BE2C (cell line): ENCODE data around the gene DPM3.
"Not testable (repeated sequence)": the region's sequence is repeated elsewhere in the genome, so short reads cannot be mapped to it uniquely, and the experiment has no call there.

Experiments used
- DNase-seq: peaks from one replicate; pipeline ENCODE4 v3.0.0-alpha.2; 2020
- H3K27me3 ChIP-seq: fragments of 250-450 bp; sonication (Bioruptor Pico); 2 replicates; pipeline ENCODE4 v1.5.1; 2020; ENCODE audit warnings: mild to moderate bottlenecking
- H3K36me3 ChIP-seq: fragments of 250-450 bp; sonication (Bioruptor Pico); 2 replicates; pipeline ENCODE4 v1.5.1; 2020; ENCODE audit warnings: mild to moderate bottlenecking
- H3K4me1 ChIP-seq: fragments of 250-450 bp; sonication (Bioruptor Pico); 2 replicates; pipeline ENCODE4 v1.5.1; 2020
- H3K4me3 ChIP-seq: 2 replicates; pipeline ENCODE4 v1.5.1; 2011; ENCODE audit warnings: low read depth, low read length
- H3K9me3 ChIP-seq: fragments of 250-450 bp; sonication (Bioruptor Pico); 2 replicates; pipeline ENCODE4 v1.5.1; 2020
- TF ChIP-seq, protein P1 (sequence below): IDR thresholded peaks from 2 replicates; pipeline ENCODE4 v1.5.1; 2012; ENCODE audit warnings: mild to moderate bottlenecking, low read depth, low read length

The DPM3 gene

DNA sequence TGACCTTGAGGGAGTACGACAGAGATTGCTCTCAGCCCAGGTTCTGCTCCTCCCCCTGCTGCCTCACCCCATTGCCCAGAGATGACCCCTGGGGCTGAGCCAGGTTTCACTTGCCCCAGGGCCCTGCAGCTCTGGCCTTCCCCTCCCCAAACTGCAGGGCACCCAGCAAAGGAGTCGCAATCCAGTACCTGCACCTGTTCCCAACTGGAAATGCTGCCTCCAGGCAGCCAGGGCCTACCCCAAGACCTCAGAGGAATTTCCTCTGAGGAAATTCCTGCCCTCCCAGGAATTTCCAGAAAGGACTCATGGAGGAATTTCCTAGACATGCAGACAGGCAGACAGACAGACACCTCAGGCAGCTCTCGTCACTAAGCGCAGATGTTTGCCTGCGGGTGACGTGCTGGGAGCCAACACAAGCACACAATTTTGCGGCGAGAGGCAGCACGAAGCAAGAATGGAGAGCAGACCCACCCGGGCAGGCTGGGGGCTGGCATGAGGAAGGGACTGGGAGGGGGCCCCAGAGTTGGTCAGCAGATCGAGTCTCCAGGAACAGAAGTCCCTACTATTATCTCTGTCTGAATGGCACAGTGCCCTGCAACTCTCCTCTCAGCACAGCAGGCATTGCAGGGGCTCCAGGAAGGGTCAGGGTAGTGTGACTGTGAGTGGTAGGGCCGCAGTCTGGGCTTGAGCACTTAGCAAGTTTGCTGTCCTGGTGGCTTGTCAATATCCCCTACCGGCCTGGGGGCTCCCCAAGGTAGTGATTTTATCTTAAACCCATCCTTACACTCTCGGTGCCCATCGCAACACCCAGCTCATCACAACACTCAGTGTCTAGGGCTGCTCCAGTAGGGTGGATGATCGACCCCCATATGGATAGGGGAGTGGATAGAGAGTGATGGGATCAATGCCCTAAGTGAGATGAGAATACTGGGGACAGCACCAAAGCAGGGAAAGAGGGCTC, 15.5 kb downstream of the DPM3 start:
- no peak for DNase-seq
- TF ChIP-seq, protein P1, sequence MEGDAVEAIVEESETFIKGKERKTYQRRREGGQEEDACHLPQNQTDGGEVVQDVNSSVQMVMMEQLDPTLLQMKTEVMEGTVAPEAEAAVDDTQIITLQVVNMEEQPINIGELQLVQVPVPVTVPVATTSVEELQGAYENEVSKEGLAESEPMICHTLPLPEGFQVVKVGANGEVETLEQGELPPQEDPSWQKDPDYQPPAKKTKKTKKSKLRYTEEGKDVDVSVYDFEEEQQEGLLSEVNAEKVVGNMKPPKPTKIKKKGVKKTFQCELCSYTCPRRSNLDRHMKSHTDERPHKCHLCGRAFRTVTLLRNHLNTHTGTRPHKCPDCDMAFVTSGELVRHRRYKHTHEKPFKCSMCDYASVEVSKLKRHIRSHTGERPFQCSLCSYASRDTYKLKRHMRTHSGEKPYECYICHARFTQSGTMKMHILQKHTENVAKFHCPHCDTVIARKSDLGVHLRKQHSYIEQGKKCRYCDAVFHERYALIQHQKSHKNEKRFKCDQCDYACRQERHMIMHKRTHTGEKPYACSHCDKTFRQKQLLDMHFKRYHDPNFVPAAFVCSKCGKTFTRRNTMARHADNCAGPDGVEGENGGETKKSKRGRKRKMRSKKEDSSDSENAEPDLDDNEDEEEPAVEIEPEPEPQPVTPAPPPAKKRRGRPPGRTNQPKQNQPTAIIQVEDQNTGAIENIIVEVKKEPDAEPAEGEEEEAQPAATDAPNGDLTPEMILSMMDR = no peak
- Histone ChIP-seq H3K9me3 (peaks cover 2% of the 10 kb centered on the region; the same call in 1 of the 2 replicates), H3K4me3 (no peak overlapping the region), H3K27me3 (no peaks in the 10 kb centered on the region), H3K36me3 (no peaks in the 10 kb centered on the region), H3K4me1 (peaks cover 29% of the 10 kb centered on the region)

DNA sequence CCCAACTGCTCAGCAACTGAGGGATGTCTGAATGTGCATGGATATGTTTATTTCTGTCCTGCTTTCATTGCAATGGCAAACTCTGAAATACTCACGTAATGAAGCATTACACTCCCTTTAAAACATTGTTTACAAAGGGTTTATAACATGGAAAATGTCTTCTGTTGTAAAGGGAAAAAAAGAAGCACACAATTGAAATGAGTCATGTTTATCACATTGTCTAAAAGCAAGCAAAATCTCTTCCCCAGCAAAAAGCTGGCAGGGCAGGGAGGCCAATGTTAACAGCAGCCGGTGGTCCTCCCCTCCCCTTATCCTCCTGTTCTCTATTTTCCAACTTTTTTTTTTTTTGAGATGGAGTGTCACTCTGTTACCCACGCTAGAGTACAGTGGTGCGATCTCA, 16.5 kb downstream of the DPM3 start:
- peaks cover 20% of the 10 kb centered on the region for H3K4me1 ChIP-seq
- no peak for DNase-seq
- H3K4me3 ChIP-seq = no peak overlapping the region
- TF ChIP-seq, protein P1 = no peak
- H3K9me3 ChIP-seq = peaks cover 2% of the 10 kb centered on the region; the same call in 1 of the 2 replicates
- H3K27me3 ChIP-seq = no peaks in the 10 kb centered on the region
- no peaks in the 10 kb centered on the region for H3K36me3 ChIP-seq

DNA sequence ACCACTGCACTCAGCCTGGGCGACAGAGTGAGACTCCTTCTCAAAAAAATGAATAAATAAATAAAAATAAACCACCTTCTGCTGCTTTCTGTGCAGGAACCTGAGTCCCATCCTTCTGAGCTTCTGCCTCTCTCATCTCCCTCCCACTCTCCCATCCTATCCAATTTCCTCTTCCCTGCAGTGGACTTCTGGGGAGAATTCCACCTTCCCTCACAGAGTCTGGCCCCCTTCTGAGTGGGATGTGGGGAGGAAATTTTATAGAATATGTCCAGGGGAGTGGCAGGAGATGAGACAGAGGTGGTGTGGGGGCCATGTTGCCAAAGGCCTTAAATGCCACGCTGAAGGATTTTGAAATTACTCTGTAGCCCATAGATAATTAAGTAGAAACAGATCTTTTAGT, 18.0 kb downstream of the DPM3 start:
- H3K27me3 ChIP-seq = no peaks in the 10 kb centered on the region
- DNase-seq = no peak
- TF ChIP-seq, protein P1 = no peak
- no peaks in the 10 kb centered on the region for H3K36me3 ChIP-seq
- peaks cover 14% of the 10 kb centered on the region for H3K4me1 ChIP-seq
- H3K4me3 ChIP-seq = no peak overlapping the region
- peaks cover 2% of the 10 kb centered on the region; the same call in 1 of the 2 replicates for H3K9me3 ChIP-seq

DNA sequence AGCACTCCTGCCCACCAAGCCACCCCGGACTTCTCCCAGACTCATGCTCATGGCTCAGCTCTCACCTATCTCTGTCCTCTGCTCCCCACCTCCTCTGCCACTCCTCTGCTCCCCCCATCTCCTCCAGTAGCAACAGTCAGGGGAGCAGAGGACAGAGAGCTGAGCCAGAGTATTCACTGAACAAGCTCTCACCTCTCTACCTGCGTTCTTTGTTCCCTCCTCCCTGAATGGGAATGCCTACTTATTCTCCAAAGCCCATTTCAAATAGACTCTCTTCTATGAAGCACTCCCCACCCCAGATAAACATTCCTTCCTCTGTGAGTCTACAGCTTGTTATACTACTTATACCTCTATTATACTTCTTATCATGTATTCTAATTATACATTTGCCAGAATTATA, 19.1 kb downstream of the DPM3 start:
- Histone ChIP-seq H3K4me3 (no peak overlapping the region), H3K27me3 (no peaks in the 10 kb centered on the region), H3K9me3 (no peaks in the 10 kb centered on the region), H3K4me1 (peaks cover 5% of the 10 kb centered on the region), H3K36me3 (no peaks in the 10 kb centered on the region)
- TF ChIP-seq, protein P1 = no peak
- DNase-seq = no peak

- TF ChIP-seq, protein P1 = no peak
These were observed 20.1 kb downstream of the DPM3 start for GRCh38 chr1:155120253-155120652.

GRCh38 chr1:155118090-155118489, 22.2 kb downstream of the DPM3 start:
- DNase-seq, H3K36me3 ChIP-seq, H3K4me3 ChIP-seq, H3K4me1 ChIP-seq, H3K27me3 ChIP-seq, H3K9me3 ChIP-seq: not testable (repeated sequence)

More at GRCh38 chr1:155120253-155120652, 20.1 kb downstream of the DPM3 start:
- DNase-seq = no peak
- no peaks in the 10 kb centered on the region for H3K4me1 ChIP-seq
- H3K36me3 ChIP-seq = no peaks in the 10 kb centered on the region
- no peaks in the 10 kb centered on the region for H3K27me3 ChIP-seq
- H3K9me3 ChIP-seq = no peaks in the 10 kb centered on the region
- no peak overlapping the region for H3K4me3 ChIP-seq
